CD4-positive, alpha-beta memory T cell (primary cell): Measurements from ENCODE around the gene TDRD9. TPM values are rescaled to one million over a fixed set of nuclear protein-coding genes. Genes with fewer than 3 reads are reported as not detected.
"Not testable (repeated sequence)": the region's sequence is repeated elsewhere in the genome, so short reads cannot be mapped to it uniquely, and the experiment has no call there.

Experiments used
- CTCF ChIA-PET: fragments of 350-600 bp; sonication (Branson Sonifier 250); formaldehyde crosslinking; loops from one replicate; lab custom pipeline; 2021; ENCODE audit warnings: inconsistent platforms; ENCODE audit not compliant: partially characterized antibody; lab: Charles Lee
- POLR2A ChIA-PET: fragments of 350-600 bp; sonication (Branson Sonifier 250); formaldehyde crosslinking; loops from one replicate; lab custom pipeline; 2021; ENCODE audit not compliant: partially characterized antibody; lab: Charles Lee
- DNase-seq, 5 donors: peaks; one replicate each; pipeline versions ENCODE4 v3.0.0 to v3.0.0-alpha.2; 2020 to 2022; ENCODE audit warnings: mixed read lengths in 1 of 5
- H3K27ac ChIP-seq: one replicate; pipeline ENCODE4 v1.7.0; 2013; ENCODE audit warnings: low read depth, low read length
- H3K27me3 ChIP-seq: 2 replicates; pipeline ENCODE4 v1.7.0; 2013; ENCODE audit warnings: mild to moderate bottlenecking, low read length, moderate library complexity; ENCODE audit not compliant: insufficient read depth
- H3K36me3 ChIP-seq: 2 replicates; pipeline ENCODE4 v1.7.0; 2013; ENCODE audit warnings: mild to moderate bottlenecking, low read length, moderate library complexity; ENCODE audit not compliant: insufficient read depth
- H3K4me1 ChIP-seq: 2 replicates; pipeline ENCODE4 v1.7.0; 2013; ENCODE audit warnings: mild to moderate bottlenecking, low read length, moderate library complexity; ENCODE audit not compliant: insufficient read depth
- H3K4me3 ChIP-seq, 2 donors: one replicate each; pipeline ENCODE4 v1.7.0; 2013; ENCODE audit warnings: low read length in 2 of 2, mild to moderate bottlenecking in 1 of 2
- H3K9me3 ChIP-seq, 2 donors: one replicate each; pipeline ENCODE4 v1.7.0; 2013; ENCODE audit warnings: low read length in 2 of 2, control low read depth in 1 of 2; ENCODE audit not compliant: control insufficient read depth in 1 of 2
- H3K27ac Mint-ChIP-seq, 7 donors: one replicate each; pipeline ENCODE4 v1.8.0; 2020 to 2021; ENCODE audit warnings: mixed read lengths in 7 of 7, mild to moderate bottlenecking in 6 of 7, inconsistent platforms in 3 of 7, moderate library complexity in 3 of 7
- H3K27me3 Mint-ChIP-seq, 2 donors: one replicate each; pipeline ENCODE4 v1.8.0; 2020 to 2021; ENCODE audit warnings: mixed read lengths in 2 of 2
- H3K36me3 Mint-ChIP-seq, 2 donors: one replicate each; pipeline ENCODE4 v1.8.0; 2020 to 2021; ENCODE audit warnings: mixed read lengths in 2 of 2, inconsistent platforms in 1 of 2, mild to moderate bottlenecking in 1 of 2
- H3K4me1 Mint-ChIP-seq, 4 donors: one replicate each; pipeline ENCODE4 v1.8.0; 2020 to 2021; ENCODE audit warnings: mixed read lengths in 4 of 4, mild to moderate bottlenecking in 1 of 4
- H3K4me3 Mint-ChIP-seq, 8 donors: one replicate each; pipeline ENCODE4 v1.8.0; 2020 to 2021; ENCODE audit warnings: mixed read lengths in 8 of 8, mild to moderate bottlenecking in 7 of 8, moderate library complexity in 6 of 8, inconsistent platforms in 3 of 8
- H3K9me3 Mint-ChIP-seq, 8 donors: one replicate each; pipeline ENCODE4 v1.8.0; 2020 to 2021; ENCODE audit warnings: mixed read lengths in 8 of 8, mild to moderate bottlenecking in 5 of 8, inconsistent platforms in 3 of 8, moderate library complexity in 1 of 8
- intact Hi-C: fragments of 100-400 bp; cut with micrococcal nuclease; formaldehyde crosslinking; loops from one replicate; pipeline ENCODE4 v1.15.1; 2023
- polyA plus RNA-seq, 2 donors: library from polyadenylated mRNA; unstranded; fragments of 300-500 nt; fragmentation: Illumina TruSeq; gene quantifications; one replicate each; pipeline ENCODE4 v1.2.3, GENCODE V29; 2021
- total RNA-seq, 2 experiments: library from RNA; stranded (reverse); gene quantifications; one replicate each; pipeline ENCODE4 v1.2.3, GENCODE V29; 2021

TDRD9 gene
- total and polyA plus RNA-seq, 4 experiments from 2014 or later = 0.28 to 1.2 (median 0.59) TPM

GRCh38 chr14:103889002-103889312 is 39.3 kb upstream of the TDRD9 start:
- CTCF ChIA-PET, intact Hi-C loops, H3K36me3 Mint-ChIP-seq, H3K36me3 ChIP-seq, H3K27me3 ChIP-seq, H3K4me1 Mint-ChIP-seq, H3K27ac ChIP-seq, H3K4me3 ChIP-seq, H3K9me3 ChIP-seq, H3K27me3 Mint-ChIP-seq, H3K27ac Mint-ChIP-seq, H3K4me1 ChIP-seq, H3K4me3 Mint-ChIP-seq, DNase-seq, H3K9me3 Mint-ChIP-seq: not testable (repeated sequence)
- POLR2A ChIA-PET = interaction anchor here (0.6 kb wide), 1 partner anchor 382 kb away, joined by 6 read pairs; no protein-coding TSS in a partner anchor

GRCh38 chr14:103889313-103890051 is 38.8 kb upstream of the TDRD9 start:
- Mint-ChIP-seq H3K9me3 (no peaks in the 10 kb centered on the region), H3K27ac (peak overlapping the region in 1 of 7 donors; percentile 23), H3K36me3 (no peaks in the 10 kb centered on the region), H3K4me3 (no peak overlapping the region), H3K4me1 (no peaks in the 10 kb centered on the region), H3K27me3 (no peaks in the 10 kb centered on the region)
- no peak for DNase-seq
- Histone ChIP-seq H3K9me3 (no peaks in the 10 kb centered on the region), H3K4me3 (no peak overlapping the region), H3K36me3 (no peaks in the 10 kb centered on the region), H3K27ac (no peak overlapping the region), H3K27me3 (no peaks in the 10 kb centered on the region), H3K4me1 (no peaks in the 10 kb centered on the region)
- intact Hi-C loops = no loop called here
- POLR2A ChIA-PET = no interaction called here
- CTCF ChIA-PET = no interaction called here

- intact Hi-C loops = no loop called here
- Histone ChIP-seq H3K4me3 (no peak overlapping the region), H3K27me3 (no peaks in the 10 kb centered on the region), H3K4me1 (no peaks in the 10 kb centered on the region), H3K9me3 (no peaks in the 10 kb centered on the region), H3K36me3 (no peaks in the 10 kb centered on the region), H3K27ac (no peak overlapping the region)
- H3K27me3 Mint-ChIP-seq = no peaks in the 10 kb centered on the region
- no peak overlapping the region for H3K4me3 Mint-ChIP-seq
- DNase-seq = no peak
- no peaks in the 10 kb centered on the region for H3K4me1 Mint-ChIP-seq
- H3K27ac Mint-ChIP-seq = no peak overlapping the region
- CTCF ChIA-PET = no interaction called here
- POLR2A ChIA-PET = no interaction called here
- no peaks in the 10 kb centered on the region for H3K36me3 Mint-ChIP-seq
- no peaks in the 10 kb centered on the region for H3K9me3 Mint-ChIP-seq
Observed at GRCh38 chr14:103890052-103890371, 38.2 kb upstream of the TDRD9 start.

- no peak overlapping the region for H3K27ac ChIP-seq
- Mint-ChIP-seq H3K4me1 (no peaks in the 10 kb centered on the region), H3K27ac (no peak overlapping the region), H3K36me3 (no peaks in the 10 kb centered on the region), H3K4me3 (no peak overlapping the region), H3K9me3 (no peaks in the 10 kb centered on the region), H3K27me3 (no peaks in the 10 kb centered on the region)
- H3K36me3 ChIP-seq = no peaks in the 10 kb centered on the region
- H3K27me3 ChIP-seq = no peaks in the 10 kb centered on the region
- no peak overlapping the region for H3K4me3 ChIP-seq
- no peaks in the 10 kb centered on the region for H3K4me1 ChIP-seq
- intact Hi-C loops = no loop called here
- no peaks in the 10 kb centered on the region for H3K9me3 ChIP-seq
- CTCF ChIA-PET = interaction anchor here (1.1 kb wide), 1 partner anchor 10 kb away, joined by 5 read pairs; no protein-coding TSS in a partner anchor
- DNase-seq = no peak
- POLR2A ChIA-PET = no interaction called here
Observed at GRCh38 chr14:103890821-103891666, 37.2 kb upstream of the TDRD9 start.

GRCh38 chr14:103891667-103892215 is 36.5 kb upstream of the TDRD9 start:
- DNase-seq = no peak
- Mint-ChIP-seq H3K4me3 (no peak overlapping the region), H3K27ac (no peak overlapping the region), H3K27me3 (no peaks in the 10 kb centered on the region), H3K36me3 (no peaks in the 10 kb centered on the region), H3K4me1 (no peaks in the 10 kb centered on the region), H3K9me3 (no peaks in the 10 kb centered on the region)
- Histone ChIP-seq H3K27ac (no peak overlapping the region), H3K36me3 (no peaks in the 10 kb centered on the region), H3K4me1 (no peaks in the 10 kb centered on the region), H3K4me3 (no peak overlapping the region), H3K27me3 (no peaks in the 10 kb centered on the region), H3K9me3 (no peaks in the 10 kb centered on the region)
- CTCF ChIA-PET = interaction anchor here (1.1 kb wide), 1 partner anchor 9 kb away, joined by 5 read pairs; no protein-coding TSS in a partner anchor
- intact Hi-C loops = no loop called here
- POLR2A ChIA-PET = no interaction called here

GRCh38 chr14:103892247-103892646 is 36.0 kb upstream of the TDRD9 start:
- ChIA-PET POLR2A (no interaction called here), CTCF (interaction anchor here (0.6 kb wide), 1 partner anchor 27 kb away, joined by 4 read pairs; no protein-coding TSS in a partner anchor)
- no peaks in the 10 kb centered on the region for H3K27me3 Mint-ChIP-seq
- no peak for DNase-seq
- Histone ChIP-seq H3K9me3 (no peaks in the 10 kb centered on the region), H3K4me3 (no peak overlapping the region), H3K36me3 (no peaks in the 10 kb centered on the region), H3K27me3 (no peaks in the 10 kb centered on the region), H3K27ac (no peak overlapping the region), H3K4me1 (no peaks in the 10 kb centered on the region)
- intact Hi-C loops = no loop called here
- H3K9me3 Mint-ChIP-seq = no peaks in the 10 kb centered on the region
- no peak overlapping the region for H3K27ac Mint-ChIP-seq
- no peaks in the 10 kb centered on the region for H3K36me3 Mint-ChIP-seq
- no peak overlapping the region for H3K4me3 Mint-ChIP-seq
- H3K4me1 Mint-ChIP-seq = no peaks in the 10 kb centered on the region

- Mint-ChIP-seq H3K36me3 (no peaks in the 10 kb centered on the region), H3K4me3 (no peak overlapping the region), H3K27ac (no peak overlapping the region), H3K27me3 (no peaks in the 10 kb centered on the region), H3K4me1 (no peaks in the 10 kb centered on the region), H3K9me3 (no peaks in the 10 kb centered on the region)
- no peak overlapping the region for H3K27ac ChIP-seq
- H3K36me3 ChIP-seq = no peaks in the 10 kb centered on the region
- ChIA-PET CTCF (no interaction called here), POLR2A (no interaction called here)
- H3K4me1 ChIP-seq = no peaks in the 10 kb centered on the region
- intact Hi-C loops = no loop called here
- no peaks in the 10 kb centered on the region for H3K27me3 ChIP-seq
- H3K4me3 ChIP-seq = no peak overlapping the region
- no peak for DNase-seq
- no peaks in the 10 kb centered on the region for H3K9me3 ChIP-seq
Observed at GRCh38 chr14:103894034-103894722, 34.1 kb upstream of the TDRD9 start.
